ENCODE measurements around the gene STYXL2.

Gene STYXL2

DNA sequence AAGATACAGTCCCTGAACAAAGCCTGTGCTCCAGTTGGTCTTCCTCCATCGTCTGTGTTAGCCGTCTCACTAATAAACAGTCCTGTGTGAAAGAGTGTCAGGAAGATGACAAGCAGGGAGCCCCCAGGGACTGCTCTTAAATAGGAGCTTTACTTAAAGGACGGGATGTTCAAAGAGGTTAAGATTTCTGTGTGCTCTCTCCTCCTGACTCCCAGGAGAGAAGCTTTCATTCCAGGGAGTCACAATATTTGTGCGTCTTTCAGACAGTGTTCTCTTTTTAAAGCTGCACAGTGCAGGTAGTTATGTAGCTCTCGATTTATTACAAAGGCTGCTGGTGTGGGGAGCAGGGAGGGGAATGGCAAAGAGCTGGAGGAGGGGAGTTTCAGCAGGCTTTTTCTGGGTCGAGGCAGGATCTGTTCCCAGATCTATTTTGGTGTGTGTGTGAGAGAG, 43.5 kb downstream of the STYXL2 start:
- DNase-seq: no peak

DNA sequence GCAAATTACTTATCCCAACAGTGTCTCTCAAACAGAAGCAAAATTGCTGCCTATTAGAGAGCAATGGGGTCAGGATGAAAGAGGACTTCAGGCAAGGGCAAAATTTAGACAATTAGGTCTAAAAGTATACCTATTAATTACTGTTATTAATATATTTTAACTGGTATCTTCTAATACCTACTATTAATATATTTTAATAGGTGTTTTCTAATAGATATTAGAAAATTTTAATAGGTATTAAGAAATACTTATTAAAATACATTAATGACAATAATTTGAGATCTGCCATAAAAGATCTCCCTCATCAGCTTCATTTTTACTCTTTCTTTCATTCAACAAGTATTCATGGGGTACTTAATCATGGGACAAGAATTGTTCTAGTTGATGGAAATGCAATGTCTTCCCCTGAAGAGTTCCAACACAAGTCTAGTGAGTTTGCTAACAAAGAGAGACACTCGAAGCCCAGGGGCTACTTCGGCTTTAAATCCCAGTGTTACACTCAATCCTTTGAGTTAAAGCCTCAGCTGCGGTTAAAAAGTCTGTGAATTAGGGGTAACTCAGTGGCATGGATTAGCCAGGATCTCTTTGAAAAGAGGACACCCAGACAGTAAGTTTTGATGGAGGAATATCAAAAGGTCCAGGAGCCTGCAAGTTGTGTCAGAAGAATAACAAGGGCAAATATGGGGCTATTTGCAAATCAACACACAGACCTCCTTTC, 44.1 kb downstream of the STYXL2 start:
- no peak for DNase-seq

DNA sequence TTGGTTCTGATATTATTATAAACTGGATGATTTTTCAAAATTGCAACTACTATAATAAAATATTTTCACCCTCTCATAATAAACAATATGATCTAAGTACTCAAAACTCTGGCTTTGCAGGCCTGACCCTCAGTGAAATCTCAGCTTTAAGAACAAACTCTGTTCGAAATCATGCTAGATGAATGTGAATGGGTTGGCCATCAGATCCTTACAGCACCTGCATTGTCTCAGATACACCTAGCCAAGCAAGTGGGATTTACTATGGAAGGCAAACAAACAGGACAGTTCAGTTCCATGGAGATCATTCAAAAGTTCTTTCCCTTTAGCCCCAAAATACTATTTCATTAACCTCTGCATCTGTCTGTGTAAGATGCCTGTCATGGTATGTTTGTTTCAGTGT, 44.8 kb downstream of the STYXL2 start:
- no peak for DNase-seq

DNA sequence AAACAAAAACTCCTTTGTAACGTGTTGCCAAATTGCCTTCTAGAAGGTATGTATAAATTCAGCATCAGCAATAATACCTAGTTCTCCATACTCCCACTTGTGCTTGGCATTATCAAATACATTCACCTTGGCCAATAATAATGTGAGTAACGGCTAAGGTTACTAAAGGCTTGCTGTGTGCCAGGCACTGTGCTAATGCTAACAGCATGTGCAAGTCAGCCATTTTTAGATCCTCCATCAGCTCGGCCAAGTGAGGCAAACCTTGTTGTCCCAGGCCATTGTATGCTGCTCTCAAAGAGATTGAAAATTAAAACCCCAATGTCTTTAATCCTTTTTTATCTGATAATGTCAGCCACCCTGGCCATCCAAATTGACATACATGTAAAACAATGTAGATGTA, 48.1 kb downstream of the STYXL2 start:
- no peak for DNase-seq
